Amniotic stem cell (primary cell): ENCODE measurements around the gene NUP43.
"Not testable (repeated sequence)": the region's sequence is repeated elsewhere in the genome, so short reads cannot be mapped to it uniquely, and the experiment has no call there.

Experiments
- DNase-seq: peaks from one replicate; lab custom pipeline; 2025; lab: John Stamatoyannopoulos, UW

NUP43 gene

DNA sequence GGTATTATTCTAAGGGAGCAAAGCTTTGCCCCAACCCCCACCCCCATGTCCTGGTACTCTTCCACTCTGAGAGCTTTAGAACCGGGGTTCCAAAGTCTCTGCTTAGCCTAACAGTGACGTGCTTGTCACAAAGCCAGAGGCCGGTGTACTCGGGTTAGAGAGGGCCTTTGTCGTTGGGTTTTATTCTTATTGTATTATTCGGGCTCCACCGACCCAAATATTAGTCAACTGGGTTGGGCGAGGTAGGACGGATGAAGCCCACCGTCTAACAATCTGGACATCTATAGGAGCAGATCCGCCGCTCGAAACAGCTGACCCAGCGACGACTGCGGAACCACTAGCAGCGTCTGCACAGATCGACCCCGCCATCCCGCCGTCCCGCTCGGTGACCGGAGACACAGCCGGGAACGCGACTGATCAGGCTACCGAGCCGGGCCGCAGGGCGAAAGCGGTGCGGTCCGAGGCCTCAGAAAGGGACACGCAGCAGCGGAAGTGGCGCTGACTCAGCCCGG is 2.8 kb upstream of the NUP43 start:
- DNase-seq, result not testable (repeated sequence)

DNA sequence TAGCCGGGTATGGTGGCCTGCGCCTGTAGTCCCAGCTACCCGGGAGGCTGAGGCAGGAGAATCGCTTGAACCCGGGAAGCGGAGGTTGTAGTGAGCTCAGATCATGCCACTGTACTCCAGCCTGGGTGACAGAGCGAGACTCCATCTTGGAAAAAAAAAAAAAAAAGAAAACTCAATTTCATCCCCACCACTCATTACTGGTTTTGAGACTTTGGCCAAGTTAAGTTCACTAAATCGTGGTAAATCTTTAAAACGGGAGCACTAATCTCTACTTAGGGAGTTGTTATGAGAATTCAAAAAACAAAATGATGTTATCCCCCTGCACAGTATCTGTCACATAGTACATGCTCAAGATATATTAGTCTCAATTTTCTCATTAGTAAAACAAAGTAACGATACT is 1.1 kb downstream of the NUP43 start:
- DNase-seq, result not testable (repeated sequence)

GRCh38 chr6:149734915-149735314 is 11.4 kb downstream of the NUP43 start:
- DNase-seq, result no peak

DNA sequence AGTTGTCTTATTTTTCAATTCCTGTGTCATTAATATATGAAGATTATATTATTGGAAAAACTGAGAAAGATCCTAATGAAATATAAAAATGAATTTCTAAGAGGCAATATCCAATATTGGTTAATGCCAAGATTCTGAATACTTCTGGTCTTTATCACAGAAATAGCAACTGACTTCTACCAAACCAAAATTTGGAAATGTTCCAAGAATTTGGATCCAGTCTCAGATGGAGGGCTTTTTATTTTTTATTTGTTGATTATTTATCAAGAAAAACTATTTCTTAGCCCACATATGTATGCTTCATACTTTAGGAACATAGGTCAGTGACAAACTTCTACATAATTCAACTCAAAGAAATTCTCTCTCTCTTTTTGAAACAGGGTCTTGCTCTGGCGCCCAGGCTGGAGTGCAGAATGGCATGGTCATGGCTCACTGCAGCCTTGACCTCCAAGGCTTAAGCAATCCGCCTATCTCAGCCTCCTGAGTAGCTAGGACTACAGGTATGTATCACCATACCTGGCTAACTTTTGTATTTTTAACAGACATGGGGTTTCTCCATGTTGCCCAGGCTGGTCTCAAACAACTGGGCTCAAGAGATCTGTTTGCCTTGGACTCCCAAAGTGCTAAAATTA is 13.1 kb downstream of the NUP43 start:
- no peak for DNase-seq

- no peak for DNase-seq
These were observed 16.5 kb downstream of the NUP43 start for GRCh38 chr6:149729824-149730223.

- no peak for DNase-seq
These were observed 17.7 kb downstream of the NUP43 start for GRCh38 chr6:149728499-149729234.

- no peak for DNase-seq
These were observed 18.4 kb downstream of the NUP43 start for GRCh38 chr6:149727793-149728498.

- DNase-seq, result no peak
These were observed 20.5 kb downstream of the NUP43 start for GRCh38 chr6:149725785-149726184.

DNA sequence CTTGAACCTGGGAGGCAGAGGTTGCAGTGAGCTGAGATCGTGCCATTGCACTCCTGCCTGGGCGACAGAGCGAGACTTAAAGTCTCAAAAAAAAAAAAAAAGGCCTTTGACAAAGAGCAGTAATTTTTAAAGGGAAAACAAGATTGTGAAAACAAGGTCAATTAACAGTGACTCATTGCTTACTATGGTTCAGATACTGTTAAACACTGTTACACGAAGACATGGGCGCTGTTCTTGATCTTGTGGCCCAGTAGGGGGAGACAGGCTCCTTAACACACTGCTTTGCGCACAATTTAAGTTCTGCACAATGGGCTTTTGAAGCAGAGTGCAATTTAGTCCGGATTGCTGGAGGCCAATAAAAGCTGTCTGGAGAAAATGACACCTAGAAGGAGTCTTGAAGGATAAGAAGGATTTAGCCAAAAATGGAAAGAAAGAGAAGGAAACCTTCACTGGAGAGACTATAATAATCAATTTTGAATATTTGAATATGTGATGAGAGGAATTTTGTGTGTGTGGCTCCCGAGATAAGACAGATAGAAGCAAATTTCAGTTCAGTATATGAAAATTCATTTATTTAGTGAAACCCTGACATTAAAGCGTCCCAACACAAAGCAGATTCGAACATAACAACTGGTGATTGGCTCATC is 22.4 kb downstream of the NUP43 start:
- peak; percentile 55 for DNase-seq

GRCh38 chr6:149723262-149723661 is 23.1 kb downstream of the NUP43 start:
- DNase-seq, result no peak

DNA sequence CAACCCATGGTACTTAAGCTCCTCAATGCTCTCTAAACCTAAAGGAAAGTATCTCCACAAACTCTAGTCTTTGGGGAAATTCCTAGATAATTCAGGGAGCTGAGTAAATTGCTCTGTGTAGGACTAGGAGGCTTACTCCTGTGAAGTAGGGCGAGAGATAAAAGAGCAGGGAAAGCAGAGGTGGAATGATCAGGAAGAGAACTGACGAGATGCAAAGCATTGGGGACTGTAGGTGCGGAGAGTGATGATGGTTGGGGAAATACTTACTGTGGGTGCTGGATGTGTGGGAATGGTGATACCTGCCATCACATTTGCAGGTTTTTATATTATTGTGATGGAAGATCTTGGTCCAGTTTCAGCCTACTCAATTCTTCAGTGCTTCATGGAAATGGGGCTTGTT is 26.8 kb downstream of the NUP43 start:
- DNase-seq, result no peak

DNA sequence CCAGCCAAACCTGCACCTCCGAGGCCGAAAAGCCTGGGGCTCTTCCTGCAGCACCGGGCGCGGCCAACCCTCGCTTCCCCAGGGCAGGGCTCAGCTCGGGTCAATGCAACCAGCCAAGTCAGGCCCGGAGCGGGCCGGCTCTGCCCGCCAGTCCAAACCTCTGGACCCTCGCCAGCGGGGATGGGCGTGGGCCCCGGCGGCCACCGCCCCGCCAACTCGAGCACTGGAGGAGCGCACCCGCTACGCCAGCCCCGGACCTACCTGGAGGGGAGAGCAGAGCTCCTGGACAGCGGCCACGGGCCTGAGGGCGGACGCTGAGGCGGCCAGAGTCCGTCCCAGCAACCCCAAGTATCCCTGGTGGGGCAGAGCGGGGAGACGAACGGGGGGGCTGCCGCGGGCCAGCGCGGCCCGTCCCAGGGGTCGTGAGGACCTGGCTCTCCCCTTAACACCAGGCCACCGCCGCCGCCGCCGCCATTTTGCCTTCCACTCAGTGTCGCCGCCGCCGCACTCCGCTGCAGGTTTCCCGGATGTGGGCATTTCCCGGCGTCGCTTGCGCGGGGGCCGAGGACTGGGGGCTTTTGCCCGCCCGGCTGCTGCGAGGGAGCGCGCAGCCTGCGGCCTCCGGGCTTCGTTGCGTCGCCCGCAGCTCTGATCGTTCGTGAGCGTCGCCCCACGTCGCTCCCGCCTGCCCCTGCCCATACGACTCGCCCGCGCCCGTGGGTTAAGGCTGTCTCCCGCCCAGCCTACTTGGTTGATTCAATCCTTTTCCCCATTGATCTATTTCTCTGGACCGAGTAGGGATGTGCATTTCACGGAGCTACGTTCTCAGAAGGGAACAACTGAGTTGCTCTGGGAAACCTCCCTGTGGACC is 28.5 kb downstream of the NUP43 start, which contains the start of gene LATS1:
Gene LATS1, minus strand, starts transcription at position 514 of the 871 bp plus-strand sequence. CDS start 15,975 bp downstream, outside the sequence.
- peak; percentile 68 for DNase-seq

DNA sequence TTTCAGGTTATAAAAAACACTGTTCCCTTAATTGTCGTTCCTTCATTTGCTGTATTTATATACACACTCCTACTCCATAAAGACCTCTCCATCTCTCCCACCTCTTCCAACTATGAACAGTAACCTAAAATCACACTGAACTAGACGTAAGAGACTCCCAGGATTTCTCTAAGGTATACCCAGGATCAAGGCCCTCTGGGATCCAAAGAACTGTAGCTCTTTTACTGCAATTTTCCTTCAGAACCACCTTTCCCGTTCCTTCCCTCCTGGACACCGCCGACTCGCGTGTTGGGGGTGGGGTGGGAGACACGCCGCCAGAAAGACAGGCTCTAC is 29.1 kb downstream of the NUP43 start:
- no peak for DNase-seq

GRCh38 chr6:149716181-149716963 is 30.0 kb downstream of the NUP43 start:
- DNase-seq, result no peak

DNA sequence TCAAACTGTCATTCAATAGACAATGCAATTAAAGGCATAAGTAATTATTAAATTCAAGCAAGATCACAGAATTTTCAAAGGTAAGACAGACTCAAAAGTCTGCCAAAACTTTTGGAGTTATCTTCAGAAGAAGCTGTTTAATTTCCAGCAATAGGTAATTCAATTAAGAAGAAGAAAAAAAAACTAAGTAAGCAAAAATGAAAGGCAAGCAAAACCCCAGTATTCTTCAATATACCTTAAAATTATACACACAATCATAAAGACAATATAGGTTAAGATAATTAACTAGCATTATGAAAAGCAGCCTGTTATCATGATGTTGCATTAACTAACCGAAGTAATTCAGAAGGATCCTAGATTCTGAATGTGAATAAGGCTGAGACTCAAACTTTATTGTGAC is 31.9 kb downstream of the NUP43 start:
- DNase-seq, result no peak

- DNase-seq, result no peak
These were observed 34.6 kb downstream of the NUP43 start for GRCh38 chr6:149711711-149712110.

- DNase-seq, result peak; percentile 8
These were observed 44.6 kb downstream of the NUP43 start for GRCh38 chr6:149701714-149702113.

GRCh38 chr6:149699150-149699549 is 47.2 kb downstream of the NUP43 start:
- no peak for DNase-seq

- DNase-seq, result no peak
These were observed 48.2 kb downstream of the NUP43 start for GRCh38 chr6:149698175-149698574.

GRCh38 chr6:149696901-149697300 is 49.4 kb downstream of the NUP43 start:
- peak; percentile 41 for DNase-seq

DNA sequence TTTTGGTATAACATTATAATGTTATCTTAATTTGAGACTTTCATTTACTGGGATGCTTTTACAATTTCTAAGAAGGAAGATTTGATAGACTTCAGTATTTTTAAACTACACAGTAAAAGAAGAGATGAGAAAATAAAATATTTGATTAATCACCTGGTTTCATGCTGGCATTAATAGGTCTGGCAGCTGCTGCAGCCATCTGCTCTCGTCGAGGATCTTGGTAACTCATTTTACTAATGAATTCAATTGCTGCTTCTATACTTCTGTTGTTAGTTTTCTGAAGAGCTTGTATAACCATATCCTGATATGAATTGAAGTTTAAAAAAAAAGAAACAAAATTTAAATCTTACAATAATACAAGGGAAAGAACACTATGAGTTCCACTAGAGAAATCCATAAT is 51.4 kb downstream of the NUP43 start:
- no peak for DNase-seq
